Esophagus muscularis mucosa (tissue), 3 donors: ENCODE results near the gene STMN3.

ENCODE experiments used
- CTCF ChIP-seq, 3 experiments: fragments of 200-600 bp in 2 of 3; fragments of 450-650 bp in 1 of 3; sonication (generic) in 2 of 3; IDR thresholded peaks; one replicate each; pipeline ENCODE4 v1.5.1; 2017 to 2019; ENCODE audit warnings: antibody characterized with exemption in 3 of 3, mild to moderate bottlenecking in 2 of 3, moderate library complexity in 1 of 3
- POLR2A ChIP-seq: fragments of 450-650 bp; IDR thresholded peaks from one replicate; pipeline ENCODE4 v1.6.1; 2017; ENCODE audit warnings: antibody characterized with exemption, moderate library complexity, mild to moderate bottlenecking, low read depth
- POLR2AphosphoS5 ChIP-seq, 2 donors: sonication (generic); formaldehyde crosslinking; IDR thresholded peaks; one replicate each; pipeline ENCODE4 v1.6.1; 2017; ENCODE audit warnings: antibody characterized with exemption in 2 of 2

DNA sequence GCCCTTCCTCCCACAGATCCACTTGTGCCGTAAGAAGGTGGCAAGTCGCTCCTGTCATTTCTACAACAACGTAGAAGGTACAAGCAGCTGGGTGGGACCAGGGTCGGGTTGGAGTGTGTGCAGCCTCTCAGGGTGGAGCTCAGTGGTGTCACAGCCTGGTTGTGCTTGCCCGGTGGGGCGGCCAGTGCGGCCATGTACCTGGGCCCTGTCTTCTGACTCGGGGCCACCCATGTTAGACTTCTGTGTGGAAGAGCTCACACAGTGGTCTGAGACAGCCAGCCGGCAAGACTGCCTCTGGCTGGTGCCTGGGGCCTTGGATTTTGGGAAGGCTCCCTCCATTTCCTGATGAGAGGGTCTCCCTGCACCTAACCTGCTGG lies 9.6 kb upstream of the STMN3 start:
- TF ChIP-seq POLR2A (no peak), CTCF (IDR thresholded peaks at IDR 0.05) (no peak), POLR2AphosphoS5 (IDR thresholded peaks at IDR 0.05) (no peak)
